Activated B cell treated with CpG ODN at 0.5 μM for 24 hours (primary cell): ENCODE results near the gene ANO3. TPM values are rescaled to one million over a fixed set of nuclear protein-coding genes. Genes with fewer than 3 reads are reported as not detected.

Experiments used
- ATAC-seq: fragments of 200-7000 bp; cut with Tn5 transposase; one replicate; pipeline ENCODE4 v1.10.0; 2021; ENCODE audit warnings: low read depth, mild to moderate bottlenecking, moderate library complexity
- CTCF ChIA-PET: fragments of 350-600 bp; sonication (Branson Sonifier 250); formaldehyde crosslinking; loops from one replicate; lab custom pipeline; 2021; ENCODE audit warnings: antibody characterized with exemption; lab: Charles Lee
- POLR2A ChIA-PET: fragments of 350-600 bp; sonication (Branson Sonifier 250); formaldehyde crosslinking; loops from one replicate; lab custom pipeline; 2021; ENCODE audit warnings: antibody characterized with exemption; lab: Charles Lee
- DNase-seq: peaks from one replicate; pipeline ENCODE4 v3.0.0; 2022
- H3K27ac Mint-ChIP-seq: one replicate; pipeline ENCODE4 v1.8.0; 2020; ENCODE audit warnings: mixed read lengths
- H3K27me3 Mint-ChIP-seq: one replicate; pipeline ENCODE4 v1.8.0; 2021; ENCODE audit warnings: mixed read lengths
- H3K36me3 Mint-ChIP-seq: one replicate; pipeline ENCODE4 v1.8.0; 2021; ENCODE audit warnings: low read depth, mixed read lengths
- H3K4me1 Mint-ChIP-seq: one replicate; pipeline ENCODE4 v1.8.0; 2021; ENCODE audit warnings: mixed read lengths
- H3K4me3 Mint-ChIP-seq: one replicate; pipeline ENCODE4 v1.8.0; 2020; ENCODE audit warnings: mild to moderate bottlenecking, mixed read lengths
- H3K9me3 Mint-ChIP-seq: one replicate; pipeline ENCODE4 v1.8.0; 2020; ENCODE audit warnings: mixed read lengths
- CTCF ChIP-seq: fragments of 200-600 bp; IDR thresholded peaks from one replicate; pipeline ENCODE4 v1.8.0; 2022; ENCODE audit warnings: antibody characterized with exemption, mild to moderate bottlenecking
- intact Hi-C: fragments of 100-400 bp; cut with micrococcal nuclease; formaldehyde crosslinking; loops from one replicate; pipeline ENCODE4 v1.15.1; 2024
- total RNA-seq: library from RNA; stranded (reverse); gene quantifications from 2 replicates; pipeline ENCODE4 v1.2.3, GENCODE V29; 2022

The ANO3 gene
- total RNA-seq, 1 donor from 2014 or later = not detected

- DNase-seq = no peak
- Mint-ChIP-seq H3K27me3 (no peaks in the 10 kb centered on the region), H3K4me3 (no peak overlapping the region), H3K27ac (no peak overlapping the region), H3K4me1 (no peaks in the 10 kb centered on the region), H3K9me3 (no peaks in the 10 kb centered on the region), H3K36me3 (no peaks in the 10 kb centered on the region)
- no peak for ATAC-seq
- ChIA-PET CTCF (no interaction called here), POLR2A (no interaction called here)
- TF ChIP-seq CTCF = no peak
- intact Hi-C loops = no loop called here
Measured at GRCh38 chr11:26512196-26512595, 180.3 kb downstream of the ANO3 start.

DNA sequence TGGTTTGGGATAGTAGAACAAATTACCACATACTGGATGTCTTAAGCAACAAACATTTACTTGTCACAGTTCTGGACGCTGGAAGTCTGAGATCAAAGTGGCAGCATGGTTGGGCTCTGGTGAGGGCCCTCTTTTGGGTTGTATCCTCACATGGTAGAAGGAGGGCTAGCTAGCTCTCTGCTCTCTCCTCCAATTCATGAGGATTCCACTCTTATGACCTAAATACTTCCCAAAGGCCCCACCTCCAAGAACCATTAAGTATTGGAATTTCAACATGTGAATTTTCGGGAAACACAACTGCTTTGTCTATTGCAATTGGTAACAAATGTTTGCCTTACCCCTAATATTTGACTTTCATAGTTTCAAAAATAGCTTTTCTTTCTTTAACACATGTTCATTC lies 187.5 kb downstream of the ANO3 start:
- Mint-ChIP-seq H3K36me3 (no peaks in the 10 kb centered on the region), H3K27me3 (no peaks in the 10 kb centered on the region), H3K4me1 (no peaks in the 10 kb centered on the region), H3K4me3 (no peak overlapping the region), H3K9me3 (no peaks in the 10 kb centered on the region), H3K27ac (no peak overlapping the region)
- intact Hi-C loops = no loop called here
- no peak for TF ChIP-seq CTCF
- DNase-seq = no peak
- POLR2A ChIA-PET = no interaction called here
- CTCF ChIA-PET = no interaction called here
- ATAC-seq = no peak

DNA sequence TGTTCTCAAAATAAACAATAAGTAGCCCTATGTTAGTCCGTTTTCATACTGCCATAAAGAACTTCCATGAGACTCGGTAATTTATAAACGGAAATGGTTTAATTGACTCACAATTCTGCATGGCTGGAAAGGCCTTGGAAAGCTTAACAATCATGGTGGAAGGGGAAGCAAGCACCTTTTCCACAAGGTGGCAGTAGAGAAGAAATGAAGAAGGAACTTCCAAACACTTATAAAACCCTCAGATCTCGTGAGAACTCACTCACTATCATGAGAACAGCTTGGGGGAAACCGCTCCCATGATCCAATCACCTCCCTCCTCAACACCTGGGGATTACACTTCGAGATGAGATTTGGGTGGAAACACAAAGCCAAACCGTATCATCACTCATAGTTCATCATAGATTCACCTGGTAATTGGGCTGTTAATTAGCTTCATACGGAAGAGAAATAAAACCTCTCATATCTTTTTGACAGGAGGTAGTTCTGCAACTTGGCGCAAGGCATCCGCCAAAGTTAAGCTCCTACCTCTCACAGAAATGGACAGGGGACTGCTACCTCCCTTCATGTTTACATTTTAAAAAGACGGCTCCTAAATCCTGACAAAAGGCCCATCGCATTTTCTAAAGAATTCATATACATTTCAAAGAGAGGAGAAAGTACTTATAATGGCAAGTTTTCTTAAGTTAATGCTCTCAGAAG lies 191.1 kb downstream of the ANO3 start:
- no peaks in the 10 kb centered on the region for H3K36me3 Mint-ChIP-seq
- intact Hi-C loops = no loop called here
- H3K27ac Mint-ChIP-seq = no peak overlapping the region
- ATAC-seq (no peak), DNase-seq (no peak)
- no peak for TF ChIP-seq CTCF
- ChIA-PET CTCF (no interaction called here), POLR2A (no interaction called here)
- H3K4me3 Mint-ChIP-seq = no peak overlapping the region
- H3K27me3 Mint-ChIP-seq = no peaks in the 10 kb centered on the region
- no peaks in the 10 kb centered on the region for H3K9me3 Mint-ChIP-seq
- no peaks in the 10 kb centered on the region for H3K4me1 Mint-ChIP-seq

DNA sequence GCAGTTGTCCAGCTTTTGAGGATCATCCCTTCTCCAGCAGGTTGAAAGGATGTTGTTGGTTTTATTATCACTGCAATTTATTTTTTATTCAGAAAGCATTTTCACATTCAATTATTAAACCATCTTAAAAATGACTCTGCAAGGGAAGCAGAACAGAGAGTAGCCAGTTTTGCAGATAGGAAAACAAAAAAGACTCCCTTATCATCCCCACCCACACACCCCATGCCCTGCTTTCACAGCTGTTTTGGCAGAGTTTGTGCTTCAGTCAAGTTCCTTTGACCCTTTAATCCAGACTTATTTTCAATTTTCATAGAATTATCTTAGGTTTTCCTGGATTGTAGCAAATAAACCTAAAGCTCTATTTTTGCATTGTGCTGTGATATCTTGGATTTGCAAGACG lies 195.8 kb downstream of the ANO3 start:
- Mint-ChIP-seq H3K4me3 (no peak overlapping the region), H3K36me3 (no peaks in the 10 kb centered on the region), H3K4me1 (no peaks in the 10 kb centered on the region), H3K9me3 (no peaks in the 10 kb centered on the region), H3K27ac (no peak overlapping the region), H3K27me3 (no peaks in the 10 kb centered on the region)
- no peak for DNase-seq
- no peak for ATAC-seq
- intact Hi-C loops = no loop called here
- TF ChIP-seq CTCF = no peak
- POLR2A ChIA-PET = no interaction called here
- CTCF ChIA-PET = no interaction called here

GRCh38 chr11:26537341-26537740 lies 205.4 kb downstream of the ANO3 start:
- POLR2A ChIA-PET = no interaction called here
- no peak for TF ChIP-seq CTCF
- peaks cover 5% of the 10 kb centered on the region for H3K9me3 Mint-ChIP-seq
- H3K4me3 Mint-ChIP-seq = no peak overlapping the region
- H3K27ac Mint-ChIP-seq = no peak overlapping the region
- no peaks in the 10 kb centered on the region for H3K4me1 Mint-ChIP-seq
- ATAC-seq (no peak), DNase-seq (no peak)
- CTCF ChIA-PET = no interaction called here
- H3K36me3 Mint-ChIP-seq = no peaks in the 10 kb centered on the region
- intact Hi-C loops = no loop called here
- H3K27me3 Mint-ChIP-seq = no peaks in the 10 kb centered on the region
